NCI-H2196 treated with DMSO at 0.1 percent for 48 hours (cell line): ENCODE data around the gene CKAP4.

Experiments
- DNase-seq: peaks from one replicate; lab custom pipeline; 2025; ENCODE audit not compliant: unreplicated experiment; lab: John Stamatoyannopoulos, UW

The CKAP4 gene

DNA sequence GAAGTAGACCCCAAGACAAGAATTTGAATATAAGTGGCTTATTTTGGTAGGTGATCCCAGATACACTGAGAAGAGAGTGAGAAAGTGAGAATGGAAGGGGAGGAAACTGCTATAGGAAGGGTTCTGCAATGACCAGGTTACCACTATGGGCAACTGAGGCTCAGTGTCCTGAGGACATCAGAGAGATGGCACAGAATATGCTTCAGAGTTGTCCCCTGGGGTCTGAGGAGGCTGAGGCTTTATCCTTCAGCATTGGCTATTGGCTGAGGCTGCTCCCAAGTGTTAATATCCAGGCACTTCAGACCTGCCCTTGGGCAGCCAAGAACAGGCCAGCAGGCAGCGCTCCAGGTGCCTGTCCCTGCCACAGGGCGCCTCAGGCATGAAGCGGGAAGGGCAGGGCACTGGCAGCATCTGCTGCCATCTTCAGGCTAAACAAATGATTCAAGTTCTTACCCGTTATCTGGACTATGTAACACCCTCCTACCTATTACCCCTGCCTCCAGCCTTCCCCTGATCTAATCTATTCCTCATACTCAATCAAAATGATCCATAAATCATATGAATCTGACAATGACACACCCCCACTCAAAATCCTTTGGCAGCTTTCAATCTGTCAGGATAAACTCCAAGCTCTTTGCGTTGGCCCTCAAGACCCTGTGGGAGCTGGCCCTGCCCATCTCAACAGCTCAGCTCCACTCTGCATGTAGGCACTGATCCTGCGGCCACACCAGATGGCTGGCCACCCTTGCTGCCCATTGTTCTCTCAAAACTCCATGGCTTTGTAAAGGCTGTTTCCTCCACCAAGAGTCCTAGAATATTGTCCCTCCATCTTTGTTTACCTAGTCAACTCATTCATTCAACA lies 42.4 kb downstream of the CKAP4 start:
- DNase-seq = no peak

DNA sequence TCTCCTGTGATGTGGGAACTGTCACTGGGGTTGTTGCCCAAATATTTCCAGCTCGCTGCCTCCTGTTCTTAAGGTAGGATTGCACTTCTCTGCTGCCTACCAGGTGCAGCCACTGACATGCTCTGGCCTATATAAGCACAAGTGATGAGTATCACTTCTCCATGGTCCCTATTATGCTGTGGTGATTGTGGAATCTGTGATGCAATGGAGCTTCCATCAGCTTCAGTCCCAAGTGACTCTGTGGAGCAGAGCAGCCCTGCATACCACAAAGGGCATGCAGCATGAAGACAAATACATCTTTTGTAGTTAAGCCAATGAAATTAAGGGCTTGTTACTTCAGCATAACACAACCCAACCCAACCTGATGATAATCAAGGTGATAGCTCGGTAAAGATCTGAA lies 43.5 kb downstream of the CKAP4 start:
- no peak for DNase-seq

DNA sequence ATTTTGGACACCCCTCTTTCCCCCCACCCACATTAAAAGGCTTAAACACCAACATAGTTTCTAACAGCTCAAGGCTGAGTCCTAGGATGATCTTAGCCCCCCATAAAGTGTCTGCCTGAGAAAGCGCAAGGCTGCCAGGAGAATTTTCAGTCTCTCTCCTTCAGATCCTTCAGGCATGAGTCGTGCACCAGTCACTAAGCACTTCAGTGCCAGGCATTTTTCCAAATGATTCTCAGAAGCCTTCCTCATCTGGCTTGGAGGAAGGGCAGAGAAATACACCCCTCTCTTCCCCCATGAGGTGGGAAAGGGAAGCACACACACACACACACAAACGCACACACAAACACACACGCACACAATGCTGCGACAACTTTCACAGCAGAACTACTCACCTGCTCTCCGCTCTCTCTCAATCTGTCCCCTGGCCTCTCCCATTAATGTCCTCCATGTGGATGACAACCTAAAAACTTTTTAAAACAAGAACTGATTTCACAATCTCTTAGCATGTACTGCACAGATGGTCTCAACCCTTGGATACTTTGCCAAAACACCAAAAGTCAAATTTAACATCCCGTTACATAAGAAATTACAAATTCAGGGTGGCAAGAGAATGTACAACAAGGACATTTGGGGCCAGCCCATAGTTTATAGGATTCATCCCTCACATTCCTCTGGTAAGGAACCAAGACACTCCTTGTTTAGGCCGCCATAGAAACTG lies 49.8 kb downstream of the CKAP4 start:
- DNase-seq = no peak

DNA sequence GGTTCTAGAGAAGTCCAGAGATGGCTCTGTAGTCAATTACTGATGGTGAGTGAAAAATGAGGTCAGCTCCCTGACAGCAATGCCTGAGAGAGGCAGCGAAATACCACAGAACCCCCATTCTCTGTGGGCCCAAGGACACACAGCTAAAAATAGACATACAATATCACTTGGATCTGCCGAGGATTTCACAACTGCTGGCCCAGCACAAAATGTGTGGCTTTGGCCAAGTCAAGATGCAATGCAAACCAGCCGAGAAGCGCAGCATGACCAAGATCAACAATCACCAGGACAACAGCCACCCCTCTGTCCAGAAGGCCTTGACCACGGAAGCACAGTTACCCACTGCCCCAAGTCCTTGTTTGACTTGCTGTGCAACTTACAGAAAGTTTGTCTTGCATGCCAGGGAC lies 52.2 kb downstream of the CKAP4 start:
- DNase-seq = no peak

DNA sequence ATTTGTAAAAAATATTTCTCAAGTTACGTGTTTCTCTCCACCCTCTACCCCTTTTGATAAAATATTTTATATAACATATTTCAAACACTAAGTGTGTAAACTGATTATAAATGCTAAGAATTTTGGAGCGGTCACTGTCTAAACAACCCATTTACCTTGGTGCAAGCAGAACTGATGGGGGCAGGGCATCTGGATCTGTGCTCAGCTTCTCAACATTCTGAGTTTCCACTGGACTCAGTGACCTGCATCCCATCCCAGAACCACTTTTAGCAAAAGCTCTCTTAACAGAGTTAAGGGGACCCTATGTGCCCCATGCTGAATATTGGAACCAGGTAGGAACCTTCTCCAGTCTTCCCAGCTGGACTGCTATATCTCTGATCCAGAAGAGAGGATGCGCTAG lies 53.5 kb downstream of the CKAP4 start:
- no peak for DNase-seq

DNA sequence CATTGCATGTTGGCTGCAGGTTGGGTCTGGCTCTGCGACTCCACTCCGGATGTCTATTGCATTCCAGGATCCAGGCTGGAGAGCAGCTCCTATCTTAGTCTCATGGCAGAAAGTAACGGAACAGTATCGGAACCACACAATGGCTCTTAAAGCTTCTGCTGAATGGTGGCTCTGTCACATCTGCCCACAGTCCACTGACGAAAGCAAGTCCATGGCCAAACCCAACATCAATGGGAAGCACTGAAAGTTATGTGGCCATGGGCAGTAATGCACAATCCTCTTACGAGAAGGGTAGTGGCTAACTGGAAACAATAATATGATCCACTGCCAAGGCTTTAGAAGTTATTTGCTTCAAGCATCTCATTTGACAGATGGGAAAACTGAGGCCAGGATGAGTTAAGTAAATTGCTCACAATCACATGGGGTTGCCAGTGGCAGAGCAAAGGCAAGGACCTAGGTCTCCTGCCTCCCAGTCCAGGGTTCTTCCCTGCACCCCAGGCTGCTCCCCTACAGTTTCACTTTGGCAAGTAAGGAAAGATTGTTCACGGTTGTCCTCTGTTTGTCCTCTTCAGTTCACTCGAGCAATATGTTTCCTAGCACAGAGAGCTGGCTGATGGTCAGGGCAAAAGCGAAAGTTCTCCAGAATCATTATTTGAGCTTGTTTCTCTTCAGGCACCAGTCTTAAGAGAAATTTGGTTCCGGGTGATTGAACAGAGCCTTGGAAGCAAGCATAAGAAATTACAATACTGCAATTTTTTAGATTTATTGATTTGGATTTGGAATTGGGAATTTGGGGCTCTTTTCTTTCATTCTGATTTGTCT lies 54.2 kb downstream of the CKAP4 start:
- no peak for DNase-seq

DNA sequence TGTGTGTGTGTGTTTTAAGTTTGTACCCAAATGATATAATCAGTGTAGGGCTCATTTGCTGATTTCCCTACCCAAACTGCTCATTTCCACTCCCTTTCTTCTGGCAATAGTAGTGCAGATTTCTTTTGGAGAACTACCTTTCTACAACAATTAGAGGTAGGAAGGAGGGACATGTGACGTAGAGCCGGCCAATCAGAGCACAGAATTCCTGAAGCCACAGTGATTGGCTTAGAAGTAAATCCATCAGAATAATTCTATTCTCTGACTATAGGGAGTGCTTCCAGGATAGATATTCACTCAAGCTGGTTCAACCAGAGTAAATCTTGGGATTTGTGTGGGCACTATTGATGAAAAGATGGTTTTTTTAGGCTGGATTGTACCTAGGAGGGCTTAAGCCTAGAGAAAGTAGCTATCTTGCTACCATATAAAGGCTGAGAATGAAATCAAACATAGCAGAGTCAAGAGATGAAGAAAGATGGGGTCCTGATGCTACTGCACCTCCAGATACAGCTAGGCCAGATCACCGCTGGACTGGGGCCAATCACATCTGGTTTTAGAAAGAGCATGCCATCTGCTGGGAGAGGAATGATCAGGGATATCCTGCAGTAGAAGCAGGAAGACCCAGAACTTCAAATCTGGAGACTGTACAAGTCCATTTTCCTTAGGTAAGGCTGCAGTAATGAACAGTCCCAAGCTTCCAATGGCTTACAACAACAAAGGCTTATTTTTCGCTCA lies 55.0 kb downstream of the CKAP4 start:
- DNase-seq = no peak

DNA sequence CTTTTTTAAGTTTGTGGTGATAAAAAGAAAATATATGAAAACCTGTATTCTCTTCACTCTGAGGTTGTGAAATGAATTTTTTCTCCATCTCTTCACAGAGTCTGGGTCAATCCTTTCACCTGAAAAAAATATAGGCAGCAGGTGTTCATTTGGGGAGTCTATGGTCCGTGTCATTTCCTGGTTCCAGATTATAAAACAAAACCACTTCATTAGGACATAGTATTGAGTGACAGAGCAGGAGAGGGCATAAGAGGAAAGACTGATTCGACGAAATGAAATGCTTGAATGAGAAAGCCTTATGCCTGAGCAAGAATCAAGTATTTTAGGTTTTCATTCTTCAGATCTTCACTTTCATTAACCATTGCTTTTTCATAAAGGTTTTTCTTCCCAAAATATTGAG lies 57.2 kb downstream of the CKAP4 start:
- DNase-seq = no peak

DNA sequence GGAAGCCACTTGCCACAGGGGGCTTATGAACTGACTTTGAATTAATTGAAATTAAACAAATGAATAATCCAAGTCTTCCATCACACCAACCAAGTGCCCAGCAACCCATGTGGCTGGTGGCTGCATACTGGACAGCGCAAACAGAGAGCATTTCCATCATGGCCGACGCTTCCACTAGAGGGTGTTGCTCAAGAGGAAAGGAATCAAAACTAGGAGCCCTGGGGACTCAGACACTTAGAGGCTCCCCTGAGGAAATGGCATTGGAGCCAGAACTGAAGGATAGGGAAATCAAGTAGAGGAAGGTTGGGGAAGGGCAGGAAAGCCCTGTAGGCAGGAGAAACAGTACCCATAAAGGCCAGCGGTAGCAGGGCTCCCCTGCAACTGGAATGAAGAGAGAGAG lies 58.5 kb downstream of the CKAP4 start:
- DNase-seq = no peak

DNA sequence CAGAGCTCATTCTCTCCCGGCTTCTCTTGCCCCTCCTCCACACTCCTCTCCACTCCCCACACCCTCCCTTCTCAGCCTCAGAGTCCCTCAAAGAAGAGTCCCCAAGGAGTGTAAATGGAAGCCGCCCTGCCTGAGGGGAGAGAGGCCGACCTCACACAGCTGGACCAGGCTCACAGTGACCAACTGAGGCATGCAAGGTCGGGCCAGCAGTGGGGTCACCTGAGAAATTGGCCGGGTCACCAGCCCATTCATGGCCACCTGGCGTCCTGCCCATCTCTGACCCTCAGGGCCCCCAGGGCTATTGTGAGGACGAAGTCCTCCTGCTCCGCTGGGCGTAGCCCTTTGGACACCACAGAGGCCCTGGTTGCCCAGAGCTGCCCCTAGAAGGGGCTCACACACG lies 59.6 kb downstream of the CKAP4 start:
- no peak for DNase-seq
